Heart left ventricle (tissue), 16 donors: ENCODE results near the gene TRIM67. TPM values are rescaled to one million over a fixed set of nuclear protein-coding genes. Genes with fewer than 3 reads are reported as not detected.

Source experiments
- ATAC-seq, 4 donors: fragments of 200-7000 bp; cut with Tn5 transposase; one replicate each; pipeline ENCODE4 v1.9.1; 2020 to 2022; ENCODE audit warnings: moderate library complexity in 4 of 4, mild to moderate bottlenecking in 3 of 4, moderate number of reproducible peaks in 1 of 4
- DNase-seq, 5 donors: peaks; one replicate each; pipeline ENCODE4 v3.0.0-alpha.2; 2020
- H3K27ac ChIP-seq, 12 donors: fragments of 200-600 bp; sonication (generic) in 4 of 12; one replicate each; pipeline versions ENCODE4 v1.5.0 to v1.8.0; 2016 to 2022; ENCODE audit warnings: mild to moderate bottlenecking in 2 of 12
- H3K27me3 ChIP-seq, 9 donors: fragments of 200-600 bp; sonication (generic) in 2 of 9; one replicate each; pipeline versions ENCODE4 v1.5.1 to v1.8.0; 2016 to 2022; ENCODE audit warnings: mild to moderate bottlenecking in 3 of 9
- H3K36me3 ChIP-seq, 9 donors: fragments of 200-600 bp; sonication (generic) in 2 of 9; one replicate each; pipeline versions ENCODE4 v1.5.0 to v1.8.0; 2018 to 2022; ENCODE audit warnings: mild to moderate bottlenecking in 2 of 9
- H3K4me1 ChIP-seq, 12 donors: fragments of 200-600 bp; sonication (generic) in 4 of 12; one replicate each; pipeline versions ENCODE4 v1.5.0 to v1.8.0; 2016 to 2022; ENCODE audit warnings: mild to moderate bottlenecking in 3 of 12
- H3K4me3 ChIP-seq, 12 donors: fragments of 200-600 bp; sonication (generic) in 4 of 12; one replicate each; pipeline versions ENCODE4 v1.5.0 to v1.8.0; 2017 to 2022; ENCODE audit warnings: mild to moderate bottlenecking in 9 of 12, moderate library complexity in 4 of 12
- H3K9me3 ChIP-seq, 12 donors: fragments of 200-600 bp; sonication (generic) in 4 of 12; one replicate each; pipeline versions ENCODE4 v1.5.0 to v1.8.0; 2016 to 2022; ENCODE audit warnings: mild to moderate bottlenecking in 1 of 12
- POLR2A ChIP-seq, 2 donors: fragments of 450-650 bp; IDR thresholded peaks; one replicate each; pipeline ENCODE4 v1.6.1; 2017; ENCODE audit warnings: antibody characterized with exemption in 2 of 2, mild to moderate bottlenecking in 2 of 2, moderate library complexity in 2 of 2
- WGBS, 4 donors: extraction: QIAGEN DNeasy Blood & Tissue Kit in 2 of 4; methylation state at CpG; one replicate each; pipeline versions ENCODE4 v1.1.5 to v1.1.7; 2013 to 2018; 5-methylcytosine and 5-hydroxymethylcytosine counted together
- intact Hi-C, 10 donors: fragments of 100-400 bp; cut with DNase I; formaldehyde crosslinking; loops; one replicate each; pipeline versions ENCODE4 v1.11.1 to v1.14.2; 2022
- polyA plus RNA-seq, 2 donors: library from polyadenylated mRNA; stranded (reverse); fragments of 200-250 nt; gene quantifications; one replicate each; pipeline ENCODE4 v1.2.3, GENCODE V29; 2013
- total RNA-seq, 9 donors: library from RNA; depleted of rRNA in 2 of 9; stranded (reverse); fragments of >200 nt in 2 of 9; fragmentation: NEBNext Ultra II Directional in 3 of 9; extraction: Animal tissue kit (Norgen Biotek cat#: 25700) in 3 of 9; gene quantifications; one replicate each; pipeline versions ENCODE4 v1.1.0 to v1.2.4, GENCODE V29; 2016 to 2023
- TF ChIP-seq, protein P1 (sequence below), 12 donors: fragments of 200-600 bp; sonication (generic) in 4 of 12; IDR thresholded peaks; one replicate each; pipeline versions ENCODE4 v1.5.0 to v1.8.0; 2018 to 2022; ENCODE audit warnings: antibody characterized with exemption in 12 of 12, mild to moderate bottlenecking in 5 of 12
- donor health status: ischemic (EF 13 %, LVEDD 7.1; RV severe dilation, severe dysfunction).
- donor health status: healthy with polysubstance abuse.
- donor health status: DM: no; HTN: yes; CAD: no.
- donor health status: DM: no; HTN: no; CAD: no.
- donor health status: ischemic (EF 25% LVEDD 6.9; RV normal size, moderate dysfunction).
- donor health status: ischemic (EF 25% LVEDD 5.7; RV mildly dilated, moderate dysfunction).
- donor health status: healthy.
- donor health status: DM: yes; HTN: yes; CAD: no.
- donor health status: ischemic (EF 35%, LVEDD 5.7; RV mildly dilated, moderate dysfunction).
- donor health status: nonischemic (EF 11% LVEDD 7.7; RV severe dilation, severe dysfunction).
- donor health status: DM: yes; HTN: yes; CAD: no.
- donor health status: PGD.
- donor health status: ischemic (EF 29% LVEDD 5.4; RV normal size, mild dysfunction).
- donor health status: nonischemic (EF 23%, LVEDD 6.1; RV moderate dilation, normal function).

TRIM67 gene
- total and polyA plus RNA-seq, 11 donors, result 0.12 to 0.16 (median 0.13) TPM; not detected in 8

DNA sequence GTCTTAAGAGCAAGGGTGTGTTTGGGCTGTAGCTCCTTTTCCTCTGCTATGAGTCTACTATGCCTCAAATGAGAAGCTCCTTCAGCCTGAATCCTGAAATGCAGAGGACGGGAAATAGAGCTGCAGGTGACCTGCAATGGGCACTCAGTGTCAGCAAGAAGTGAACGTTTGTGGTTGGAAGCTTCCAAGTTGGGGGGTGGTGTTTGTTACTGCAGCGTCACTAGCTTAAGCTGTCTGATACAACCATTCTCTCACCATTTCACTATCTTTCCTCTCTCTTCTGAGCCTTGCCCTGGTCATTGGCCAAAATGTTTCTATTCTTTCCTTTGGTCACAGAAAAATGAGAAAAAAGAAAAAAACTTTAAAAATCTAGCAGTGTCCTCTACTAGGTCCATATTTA is 19.4 kb downstream of the TRIM67 start:
- no peaks in the 10 kb centered on the region for H3K4me1 ChIP-seq
- ATAC-seq (no peak), DNase-seq (no peak)
- peaks cover 0 to 22% (median 5%) of the 10 kb centered on the region in 9 donors for H3K27me3 ChIP-seq
- intact Hi-C loops, result no loop called here
- H3K9me3 ChIP-seq, result peaks cover 0 to 11% (median 0%) of the 10 kb centered on the region in 12 donors
- TF ChIP-seq, protein P1, sequence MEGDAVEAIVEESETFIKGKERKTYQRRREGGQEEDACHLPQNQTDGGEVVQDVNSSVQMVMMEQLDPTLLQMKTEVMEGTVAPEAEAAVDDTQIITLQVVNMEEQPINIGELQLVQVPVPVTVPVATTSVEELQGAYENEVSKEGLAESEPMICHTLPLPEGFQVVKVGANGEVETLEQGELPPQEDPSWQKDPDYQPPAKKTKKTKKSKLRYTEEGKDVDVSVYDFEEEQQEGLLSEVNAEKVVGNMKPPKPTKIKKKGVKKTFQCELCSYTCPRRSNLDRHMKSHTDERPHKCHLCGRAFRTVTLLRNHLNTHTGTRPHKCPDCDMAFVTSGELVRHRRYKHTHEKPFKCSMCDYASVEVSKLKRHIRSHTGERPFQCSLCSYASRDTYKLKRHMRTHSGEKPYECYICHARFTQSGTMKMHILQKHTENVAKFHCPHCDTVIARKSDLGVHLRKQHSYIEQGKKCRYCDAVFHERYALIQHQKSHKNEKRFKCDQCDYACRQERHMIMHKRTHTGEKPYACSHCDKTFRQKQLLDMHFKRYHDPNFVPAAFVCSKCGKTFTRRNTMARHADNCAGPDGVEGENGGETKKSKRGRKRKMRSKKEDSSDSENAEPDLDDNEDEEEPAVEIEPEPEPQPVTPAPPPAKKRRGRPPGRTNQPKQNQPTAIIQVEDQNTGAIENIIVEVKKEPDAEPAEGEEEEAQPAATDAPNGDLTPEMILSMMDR (IDR thresholded peaks at IDR 0.05), result no peak
- TF ChIP-seq POLR2A (IDR thresholded peaks at IDR 0.05), result no peak
- H3K4me3 ChIP-seq, result no peak overlapping the region
- H3K36me3 ChIP-seq, result no peaks in the 10 kb centered on the region
- H3K27ac ChIP-seq, result no peak overlapping the region
- 60 to 84% (median 78%) methylated on average over 3 of the region's 3 CpGs for WGBS, 4 donors

DNA sequence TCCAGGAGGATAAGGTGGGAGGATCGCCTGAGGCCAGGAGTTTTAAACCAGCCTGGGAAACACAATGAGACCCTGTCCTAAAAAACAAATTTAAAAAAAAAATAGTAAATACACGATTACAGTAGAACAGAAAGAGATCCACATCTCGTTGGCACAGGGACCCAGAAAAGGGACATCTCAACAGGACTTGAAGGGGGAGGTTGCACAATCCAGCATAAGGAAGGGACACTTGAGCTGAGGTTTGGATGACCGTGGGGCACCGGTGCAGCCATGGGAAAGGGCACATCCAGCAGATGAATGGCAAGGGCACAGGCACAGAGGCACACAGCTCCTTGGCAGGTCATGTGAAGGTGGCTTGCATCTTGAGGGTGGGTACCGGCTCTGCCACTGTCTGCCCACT is 20.5 kb downstream of the TRIM67 start:
- ATAC-seq (no peak), DNase-seq (no peak)
- no peak overlapping the region for H3K4me3 ChIP-seq
- H3K4me1 ChIP-seq, result no peaks in the 10 kb centered on the region
- no peaks in the 10 kb centered on the region for H3K36me3 ChIP-seq
- intact Hi-C loops, result no loop called here
- H3K9me3 ChIP-seq, result peaks cover 0 to 11% (median 0%) of the 10 kb centered on the region in 12 donors
- no peak overlapping the region for H3K27ac ChIP-seq
- TF ChIP-seq, protein P1 (IDR thresholded peaks at IDR 0.05), result no peak
- no peak for TF ChIP-seq POLR2A (IDR thresholded peaks at IDR 0.05)
- peaks cover 0 to 32% (median 9%) of the 10 kb centered on the region in 9 donors for H3K27me3 ChIP-seq
- 74 to 87% (median 79%) methylated on average over 5 to 6 of the region's 6 CpGs for WGBS, 4 donors

DNA sequence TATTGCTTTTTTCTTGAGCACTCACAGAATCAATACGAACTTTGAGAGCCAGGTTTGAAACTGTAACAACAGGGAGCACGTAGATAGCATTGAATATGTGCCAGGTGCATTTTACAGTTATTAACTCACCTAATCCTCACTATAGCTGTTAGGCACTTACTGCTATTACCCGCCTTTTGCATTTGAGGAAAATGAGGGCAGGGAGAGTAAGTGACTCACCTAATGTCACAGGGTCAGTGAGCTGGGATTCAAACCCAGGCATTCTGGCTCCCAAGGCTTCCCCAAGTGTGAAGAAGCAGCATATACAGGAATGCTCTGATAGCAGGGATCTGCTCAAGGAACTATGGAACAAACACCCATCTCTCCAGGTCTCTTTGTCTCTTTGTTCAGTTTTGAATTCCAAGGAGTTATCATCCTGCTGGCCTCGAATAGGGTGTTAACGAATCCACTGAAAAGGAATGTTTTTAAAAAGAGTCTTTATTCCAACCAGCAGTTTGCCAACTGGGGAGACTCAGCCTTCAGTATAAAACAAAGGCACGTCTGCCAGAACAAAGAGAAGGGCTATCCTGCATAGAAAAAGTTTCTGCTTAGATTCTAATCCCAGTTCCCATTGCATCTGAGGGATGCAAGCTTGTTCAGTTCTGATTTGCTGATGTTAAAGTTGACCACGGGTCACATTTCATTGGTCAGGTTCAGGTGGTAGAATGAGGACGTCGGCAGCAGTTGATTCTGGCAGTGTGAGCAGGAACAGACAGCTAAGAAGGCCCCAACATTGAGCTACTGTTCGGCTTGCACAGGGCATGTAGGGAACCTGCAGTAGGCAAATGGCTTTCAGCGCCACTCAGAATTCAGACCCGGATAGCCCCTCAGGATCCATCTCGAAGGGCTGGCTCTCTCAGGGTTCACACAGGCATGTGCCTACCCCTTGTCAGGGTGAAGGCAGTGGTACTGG is 22.1 kb downstream of the TRIM67 start:
- 63 to 72% (median 66%) methylated on average over 12 to 13 of the region's 13 CpGs for WGBS, 4 donors
- DNase-seq (no peak), ATAC-seq (no peak)
- no peaks in the 10 kb centered on the region for H3K36me3 ChIP-seq
- intact Hi-C loops, result no loop called here
- H3K27ac ChIP-seq, result no peak overlapping the region
- H3K4me1 ChIP-seq, result no peaks in the 10 kb centered on the region
- TF ChIP-seq, protein P1 (IDR thresholded peaks at IDR 0.05), result no peak
- no peak for TF ChIP-seq POLR2A (IDR thresholded peaks at IDR 0.05)
- H3K9me3 ChIP-seq, result peaks cover 0 to 7% (median 0%) of the 10 kb centered on the region in 12 donors
- H3K27me3 ChIP-seq, result peaks cover 0 to 43% (median 9%) of the 10 kb centered on the region in 9 donors
- no peak overlapping the region for H3K4me3 ChIP-seq

DNA sequence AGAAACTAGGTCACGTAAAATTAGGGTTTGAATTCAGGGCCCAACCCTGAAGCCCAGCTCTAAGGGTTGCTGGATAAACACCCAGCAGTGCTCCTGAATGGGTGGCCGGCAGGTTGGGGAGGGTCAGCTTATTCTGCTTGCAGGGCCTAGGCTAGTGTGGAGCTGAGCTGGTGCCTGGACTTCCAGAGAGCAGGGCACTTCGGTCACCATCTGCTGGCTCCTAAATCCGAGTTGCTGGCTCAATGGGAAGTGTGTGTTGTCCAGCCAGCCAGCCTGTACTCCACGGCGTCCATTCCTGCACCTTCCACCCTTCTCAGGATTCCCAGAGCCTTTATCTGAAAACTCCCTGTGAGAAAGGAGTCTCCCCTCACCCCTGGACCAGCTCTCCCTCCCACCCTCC is 23.0 kb downstream of the TRIM67 start:
- WGBS, 4 donors, result 70 to 83% (median 75%) methylated on average over 6 of the region's 6 CpGs
- H3K4me3 ChIP-seq, result no peak overlapping the region
- peaks cover 0 to 5% (median 0%) of the 10 kb centered on the region in 12 donors for H3K9me3 ChIP-seq
- H3K4me1 ChIP-seq, result no peaks in the 10 kb centered on the region
- intact Hi-C loops, result no loop called here
- no peaks in the 10 kb centered on the region for H3K36me3 ChIP-seq
- peaks cover 0 to 46% (median 9%) of the 10 kb centered on the region in 9 donors for H3K27me3 ChIP-seq
- no peak overlapping the region for H3K27ac ChIP-seq
- no peak for DNase-seq
- TF ChIP-seq POLR2A (IDR thresholded peaks at IDR 0.05), result no peak
- TF ChIP-seq, protein P1 (IDR thresholded peaks at IDR 0.05), result no peak
- no peak for ATAC-seq
